GM23248 (cell line): ENCODE results near the gene CDAN1. TPM values are rescaled to one million over a fixed set of nuclear protein-coding genes. Genes with fewer than 3 reads are reported as not detected.

ENCODE experiments used
- DNase-seq: peaks from one replicate; pipeline ENCODE4 v3.0.0-alpha.2; 2015
- H2AFZ ChIP-seq: fragments of 200-600 bp; sonication (generic); 2 replicates; pipeline ENCODE4 v1.6.1; 2016; ENCODE audit warnings: antibody characterized with exemption
- H3F3A ChIP-seq: fragments of 200-600 bp; sonication (generic); 2 replicates; pipeline ENCODE4 v1.6.1; 2016; ENCODE audit warnings: mild to moderate bottlenecking, antibody characterized with exemption, mixed run types; ENCODE audit not compliant: insufficient read depth
- H3K27ac ChIP-seq: fragments of 200-600 bp; sonication (generic); 2 replicates; pipeline ENCODE4 v1.5.1; 2016; ENCODE audit warnings: mild to moderate bottlenecking
- H3K27me3 ChIP-seq: fragments of 200-600 bp; sonication (generic); replicated peaks from 2 replicates; pipeline ENCODE4 v1.6.1; 2016; ENCODE audit warnings: mild to moderate bottlenecking; ENCODE audit not compliant: insufficient read depth
- H3K36me3 ChIP-seq: fragments of 200-600 bp; sonication (generic); 2 replicates; pipeline ENCODE4 v1.6.1; 2016; ENCODE audit warnings: low read depth, mild to moderate bottlenecking
- H3K4me1 ChIP-seq: fragments of 200-600 bp; sonication (generic); 2 replicates; pipeline ENCODE4 v1.6.1; 2016; ENCODE audit warnings: mild to moderate bottlenecking; ENCODE audit not compliant: insufficient read depth
- H3K4me2 ChIP-seq: fragments of 200-600 bp; sonication (generic); one replicate; pipeline ENCODE4 v1.6.1; 2016; ENCODE audit warnings: mild to moderate bottlenecking; ENCODE audit not compliant: unreplicated experiment
- H3K4me3 ChIP-seq: fragments of 200-600 bp; sonication (generic); 2 replicates; pipeline ENCODE4 v1.5.1; 2016; ENCODE audit warnings: mild to moderate bottlenecking
- H3K79me2 ChIP-seq: fragments of 200-600 bp; sonication (generic); 2 replicates; pipeline ENCODE4 v1.6.1; 2016; ENCODE audit warnings: mild to moderate bottlenecking; ENCODE audit not compliant: insufficient read depth
- H3K9ac ChIP-seq: fragments of 200-600 bp; sonication (generic); 2 replicates; pipeline ENCODE4 v1.6.1; 2016; ENCODE audit warnings: mild to moderate bottlenecking
- H3K9me2 ChIP-seq: fragments of 200-600 bp; sonication (generic); 2 replicates; pipeline ENCODE4 v1.6.1; 2016; ENCODE audit warnings: mixed run types, mild to moderate bottlenecking, moderate library complexity; ENCODE audit not compliant: insufficient read depth
- H3K9me3 ChIP-seq: fragments of 200-600 bp; sonication (generic); one replicate; pipeline ENCODE4 v1.6.1; 2017; ENCODE audit warnings: low read depth
- H4K20me1 ChIP-seq: fragments of 200-600 bp; sonication (generic); 2 replicates; pipeline ENCODE4 v1.6.0; 2016; ENCODE audit not compliant: insufficient read depth
- EZH2 ChIP-seq: fragments of 200-600 bp; sonication (generic); IDR thresholded peaks from 2 replicates; pipeline ENCODE4 v1.6.1; 2018; ENCODE audit warnings: antibody characterized with exemption, mild to moderate bottlenecking; ENCODE audit not compliant: insufficient read depth, poor library complexity, severe bottlenecking
- EZH2phosphoT487 ChIP-seq: fragments of 200-600 bp; sonication (generic); IDR thresholded peaks from 2 replicates; pipeline ENCODE4 v1.6.1; 2018; ENCODE audit warnings: antibody characterized with exemption, moderate library complexity, mild to moderate bottlenecking, low read depth; ENCODE audit not compliant: insufficient read depth
- WGBS, 2 experiments: methylation state at CpG; one replicate each; pipeline ENCODE4 v1.1.6; 2015 to 2017; ENCODE audit warnings: low lambda C conversion rate in 2 of 2, low coverage in 1 of 2; ENCODE audit errors: missing lambda C conversion rate in 2 of 2; 5-methylcytosine and 5-hydroxymethylcytosine counted together
- in situ Hi-C: fragments of 300-500 bp; cut with MboI; formaldehyde crosslinking; loops from 2 replicates; pipeline ENCODE4 v1.15.0; 2020
- polyA plus RNA-seq: library from polyadenylated mRNA; unstranded; fragments of >200 nt; fragmentation: Nextera tagmentation; extraction: Ambion mirVana; gene quantifications from 2 replicates; pipeline ENCODE4 v1.2.1, GENCODE V29; 2016
- total RNA-seq: library from RNA; depleted of rRNA; stranded (reverse); fragments of >200 nt; shearing (Covaris generic); gene quantifications from 2 replicates; pipeline ENCODE4 v1.2.3, GENCODE V29; 2014

Gene CDAN1
- total and polyA plus RNA-seq, 2 experiments from 2014 or later: 5.3 to 13.0 TPM

GRCh38 chr15:42705336-42705735 lies 31.6 kb downstream of the CDAN1 start:
- H3K36me3 ChIP-seq: no peaks in the 10 kb centered on the region
- no peaks in the 10 kb centered on the region for H4K20me1 ChIP-seq
- no peak overlapping the region for H3K4me2 ChIP-seq
- H3K9me3 ChIP-seq: no peaks in the 10 kb centered on the region
- DNase-seq: no peak
- H2AFZ ChIP-seq: no peak overlapping the region
- H3K9ac ChIP-seq: no peak overlapping the region
- 90 to 95% methylated on average over 5 of the region's 5 CpGs for WGBS, 2 experiments
- H3K27me3 ChIP-seq: no peaks in the 10 kb centered on the region
- no peaks in the 10 kb centered on the region for H3F3A ChIP-seq
- no peak overlapping the region for H3K4me3 ChIP-seq
- no peak overlapping the region for H3K27ac ChIP-seq
- H3K4me1 ChIP-seq: no peaks in the 10 kb centered on the region
- TF ChIP-seq EZH2 (no peak), EZH2phosphoT487 (no peak)
- in situ Hi-C loops: no loop called here
- H3K79me2 ChIP-seq: no peaks in the 10 kb centered on the region
- no peaks in the 10 kb centered on the region for H3K9me2 ChIP-seq

- H3K36me3 ChIP-seq: no peaks in the 10 kb centered on the region
- H3K9ac ChIP-seq: no peak overlapping the region
- DNase-seq: peak; percentile 83
- no peak overlapping the region for H3K4me2 ChIP-seq
- no peak overlapping the region for H3K4me3 ChIP-seq
- no peaks in the 10 kb centered on the region for H3K4me1 ChIP-seq
- H3K27ac ChIP-seq: no peak overlapping the region
- H2AFZ ChIP-seq: no peak overlapping the region
- no peaks in the 10 kb centered on the region for H4K20me1 ChIP-seq
- TF ChIP-seq EZH2phosphoT487: no peak
- no peak for TF ChIP-seq EZH2
- WGBS, 2 experiments: 25 to 27% methylated on average over 4 of the region's 4 CpGs
- no peaks in the 10 kb centered on the region for H3K9me2 ChIP-seq
- H3K9me3 ChIP-seq: no peaks in the 10 kb centered on the region
- in situ Hi-C loops: no loop called here
- no peaks in the 10 kb centered on the region for H3F3A ChIP-seq
- no peaks in the 10 kb centered on the region for H3K79me2 ChIP-seq
- H3K27me3 ChIP-seq: no peaks in the 10 kb centered on the region
Measured at GRCh38 chr15:42704492-42704926, 32.4 kb downstream of the CDAN1 start.

GRCh38 chr15:42696626-42697025 lies 40.3 kb downstream of the CDAN1 start:
- H3K79me2 ChIP-seq: no peaks in the 10 kb centered on the region
- DNase-seq: no peak
- no peaks in the 10 kb centered on the region for H3K4me1 ChIP-seq
- H3K9me2 ChIP-seq: no peaks in the 10 kb centered on the region
- no peak overlapping the region for H3K27ac ChIP-seq
- WGBS, 2 experiments: 87 to 91% methylated on average over 5 of the region's 5 CpGs
- H3K9me3 ChIP-seq: no peaks in the 10 kb centered on the region
- in situ Hi-C loops: no loop called here
- H3K36me3 ChIP-seq: no peaks in the 10 kb centered on the region
- no peaks in the 10 kb centered on the region for H3K27me3 ChIP-seq
- H3F3A ChIP-seq: no peaks in the 10 kb centered on the region
- H3K9ac ChIP-seq: no peak overlapping the region
- TF ChIP-seq EZH2 (no peak), EZH2phosphoT487 (no peak)
- H4K20me1 ChIP-seq: no peaks in the 10 kb centered on the region
- H2AFZ ChIP-seq: no peak overlapping the region
- no peak overlapping the region for H3K4me2 ChIP-seq
- H3K4me3 ChIP-seq: no peak overlapping the region

GRCh38 chr15:42695527-42696071 lies 41.3 kb downstream of the CDAN1 start:
- Histone ChIP-seq H3K27ac (no peak overlapping the region), H4K20me1 (no peaks in the 10 kb centered on the region), H3K9me3 (no peaks in the 10 kb centered on the region), H2AFZ (no peak overlapping the region), H3F3A (no peaks in the 10 kb centered on the region), H3K36me3 (no peaks in the 10 kb centered on the region), H3K27me3 (no peaks in the 10 kb centered on the region), H3K79me2 (no peaks in the 10 kb centered on the region), H3K9ac (no peak overlapping the region), H3K4me1 (no peaks in the 10 kb centered on the region), H3K9me2 (no peaks in the 10 kb centered on the region), H3K4me2 (no peak overlapping the region), H3K4me3 (no peak overlapping the region)
- in situ Hi-C loops: no loop called here
- WGBS, 2 experiments: 81 to 90% methylated on average over 6 of the region's 6 CpGs
- TF ChIP-seq EZH2 (no peak), EZH2phosphoT487 (no peak)
- DNase-seq: no peak

- in situ Hi-C loops: no loop called here
- WGBS, 2 experiments: 91 to 96% methylated on average over 10 of the region's 10 CpGs
- TF ChIP-seq EZH2phosphoT487 (no peak), EZH2 (no peak)
Measured at GRCh38 chr15:42694398-42694797, 42.5 kb downstream of the CDAN1 start.

More at GRCh38 chr15:42694398-42694797, 42.5 kb downstream of the CDAN1 start:
- Histone ChIP-seq H4K20me1 (no peaks in the 10 kb centered on the region), H3K27ac (no peak overlapping the region), H3K9me3 (no peaks in the 10 kb centered on the region), H3F3A (no peaks in the 10 kb centered on the region), H3K9me2 (no peaks in the 10 kb centered on the region), H2AFZ (no peak overlapping the region), H3K27me3 (no peaks in the 10 kb centered on the region), H3K4me1 (no peaks in the 10 kb centered on the region), H3K79me2 (no peaks in the 10 kb centered on the region), H3K9ac (no peak overlapping the region), H3K36me3 (no peaks in the 10 kb centered on the region), H3K4me2 (no peak overlapping the region), H3K4me3 (no peak overlapping the region)
- DNase-seq: no peak
